NCI-H226 (cell line): ENCODE measurements around the gene POLDIP3.
A peak's percentile ranks its signal among the peaks of the same experiment; 100 is the strongest.
"Not testable (repeated sequence)": the region's sequence is repeated elsewhere in the genome, so short reads cannot be mapped to it uniquely, and the experiment has no call there.

ENCODE experiments used
- DNase-seq: peaks from one replicate; pipeline ENCODE4 v3.0.0-alpha.2; 2015

Gene POLDIP3

DNA sequence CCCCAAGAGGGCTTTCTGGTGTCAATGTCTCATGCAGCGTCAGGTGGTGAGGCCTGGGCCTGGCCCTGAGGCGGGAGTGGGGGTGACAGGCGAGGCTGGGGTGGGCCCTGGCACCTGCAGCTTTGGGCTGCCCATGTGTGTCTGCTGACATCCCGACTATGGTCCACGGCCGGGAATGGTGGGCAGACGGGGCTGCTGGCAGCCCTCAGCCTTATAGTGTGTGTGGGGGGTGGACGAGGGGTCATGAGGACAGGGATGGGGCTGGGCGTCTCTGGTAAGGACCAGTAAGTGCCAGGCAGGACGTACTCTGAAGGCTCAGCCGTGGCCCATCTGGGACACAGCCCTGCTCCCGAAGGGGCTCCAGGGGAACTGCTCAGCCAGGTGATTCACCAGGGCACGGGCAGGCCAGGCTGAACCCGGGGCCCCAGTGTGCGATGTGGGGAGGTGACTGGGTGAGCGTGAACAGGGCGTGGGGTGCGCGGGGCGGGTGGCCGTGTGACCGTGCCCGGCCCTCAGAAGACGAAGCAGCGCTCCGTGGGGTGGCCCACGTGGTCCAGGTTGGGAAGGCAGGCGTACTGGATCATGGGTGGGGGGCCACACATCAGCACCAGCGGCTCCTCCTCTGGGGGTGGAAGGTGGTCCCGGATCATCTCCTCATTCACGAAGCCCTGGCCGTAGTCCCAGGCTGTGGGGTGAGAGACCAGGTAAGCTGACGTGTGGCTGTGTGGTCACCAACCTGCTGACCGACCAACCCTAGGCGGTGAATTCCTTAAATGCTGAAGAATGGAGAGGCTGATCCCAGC, 4.8 kb upstream of the POLDIP3 start:
- DNase-seq: no peak

DNA sequence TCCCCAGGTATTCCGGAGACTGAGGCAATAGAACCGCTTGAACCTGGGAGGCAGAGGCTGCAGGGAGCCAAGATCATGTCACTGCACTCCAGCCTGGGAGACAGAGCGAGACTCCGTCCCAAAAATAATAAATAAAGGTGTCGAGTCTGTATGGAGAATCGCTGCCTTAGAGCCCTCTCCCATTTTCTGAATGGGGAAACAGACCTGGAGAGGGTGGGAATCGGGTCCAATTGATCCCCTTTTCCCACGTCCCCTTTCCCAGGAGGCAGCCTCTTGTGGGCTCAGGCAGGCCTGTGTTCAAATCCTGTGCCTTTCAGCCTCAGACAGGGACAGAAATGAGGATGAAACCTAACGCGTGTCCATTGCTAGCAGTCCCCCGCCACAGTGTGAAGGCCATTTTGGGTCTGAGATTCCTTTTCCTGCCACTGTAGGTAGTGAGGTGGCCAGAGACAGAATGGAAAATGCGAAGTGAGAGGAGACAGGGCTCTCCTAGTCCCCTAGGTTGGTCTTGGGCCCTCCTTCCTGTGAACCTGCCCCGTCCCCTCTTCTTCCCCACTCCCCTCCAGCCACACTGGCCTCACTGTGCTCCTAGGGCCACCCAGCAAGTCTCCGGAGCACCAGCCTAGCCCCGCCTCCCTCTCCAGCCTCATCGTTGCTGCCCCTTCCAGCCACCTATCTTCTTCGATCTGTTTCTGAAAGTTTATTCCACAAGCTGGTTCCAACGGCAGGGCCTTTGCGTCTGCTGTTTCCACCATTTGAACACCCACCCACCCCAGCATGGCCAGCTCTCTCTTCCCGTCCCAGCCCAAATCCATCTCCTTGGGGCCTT, 2.7 kb upstream of the POLDIP3 start:
- DNase-seq: no peak

DNA sequence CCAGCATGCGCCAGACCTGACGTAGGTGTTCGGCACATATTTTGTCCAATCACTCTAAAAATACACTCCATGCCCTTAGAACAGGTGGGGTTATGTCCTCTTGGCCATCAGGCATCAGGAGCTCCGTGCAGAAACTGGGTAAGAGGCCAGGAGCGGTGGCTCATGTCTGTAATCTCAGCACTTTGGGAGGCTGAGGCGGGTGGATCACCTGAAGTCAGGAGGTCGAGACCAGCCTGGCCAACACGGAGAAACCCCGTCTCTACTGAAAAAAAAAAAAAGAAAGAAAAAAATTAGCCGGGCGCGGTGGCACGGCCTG, 1.1 kb upstream of the POLDIP3 start:
- DNase-seq: not testable (repeated sequence)

DNA sequence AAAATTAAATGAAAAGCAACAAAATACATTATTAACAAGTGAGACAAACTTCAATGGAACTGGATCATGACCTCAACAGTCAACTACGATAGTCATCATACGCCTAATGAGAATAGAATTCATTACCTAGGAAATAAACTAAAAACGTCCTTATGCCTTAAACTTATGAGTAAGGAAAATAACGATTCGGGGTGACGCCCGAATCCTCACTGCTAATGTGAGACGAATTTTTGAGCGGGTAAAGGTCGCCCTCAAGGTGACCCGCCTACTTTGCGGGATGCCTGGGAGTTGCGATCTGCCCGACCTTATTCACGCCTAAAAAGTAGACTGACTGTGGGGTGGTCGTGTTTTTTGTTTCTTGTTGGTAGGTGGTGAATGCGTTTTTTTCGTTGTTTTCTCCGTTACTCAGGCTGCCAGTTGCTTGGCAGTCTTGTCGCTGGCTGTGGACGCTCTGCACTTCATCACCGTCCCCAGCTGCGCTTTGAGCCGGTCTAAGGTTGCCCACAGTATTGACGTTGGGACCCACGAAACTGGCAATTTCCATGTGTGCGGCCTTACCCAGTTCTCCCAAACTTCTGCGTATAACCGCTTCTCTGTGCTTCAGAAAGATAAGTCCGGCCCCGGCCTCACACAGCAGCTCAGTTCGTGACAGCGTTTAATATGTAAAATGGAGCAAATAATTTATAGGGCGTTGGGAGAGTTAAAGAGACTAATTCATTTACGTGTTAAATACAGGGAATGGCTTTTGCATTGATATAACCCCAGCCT, 593 bp upstream of the POLDIP3 start:
- DNase-seq: peak; percentile 91

DNA sequence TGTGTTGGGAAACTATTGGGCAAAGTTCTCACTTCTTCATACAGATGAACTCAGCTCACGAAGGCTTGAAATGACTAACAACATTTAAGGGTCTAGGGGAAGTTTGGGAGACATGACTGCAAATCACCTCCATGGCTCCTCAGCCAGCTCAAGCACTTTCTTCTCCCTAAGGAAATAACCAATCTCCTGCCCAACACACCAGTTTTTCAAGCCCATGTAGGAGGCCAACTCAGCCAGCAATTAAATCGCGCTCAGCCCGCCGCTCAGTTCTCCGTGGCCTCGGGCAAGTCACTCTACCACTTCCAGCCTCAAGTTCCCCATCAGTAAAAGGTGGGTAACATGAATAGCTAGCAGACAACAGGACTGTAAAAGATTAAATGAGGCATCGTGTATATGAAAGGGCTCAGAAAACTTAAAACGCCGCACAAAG, 796 bp downstream of the POLDIP3 start:
- no peak for DNase-seq

DNA sequence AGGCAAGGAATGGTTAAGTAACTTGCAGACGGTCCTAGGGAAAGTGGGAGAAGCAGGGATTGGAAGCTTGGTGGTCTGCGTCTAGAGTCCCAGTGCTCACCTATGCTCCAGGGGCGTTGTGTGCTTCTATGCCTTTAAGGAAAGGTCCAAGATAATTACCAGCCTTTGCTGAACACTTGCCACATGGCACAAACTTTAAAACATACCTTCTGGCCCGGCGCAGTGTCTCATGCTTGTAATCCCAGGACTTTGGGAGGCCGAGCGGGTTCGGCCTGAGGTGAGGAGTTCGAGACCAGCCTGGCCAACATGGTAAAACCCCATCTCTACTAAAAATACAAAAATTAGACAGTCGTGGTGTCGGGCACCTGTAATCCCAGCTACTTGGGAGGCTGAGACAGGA, 2.3 kb downstream of the POLDIP3 start:
- DNase-seq: no peak

DNA sequence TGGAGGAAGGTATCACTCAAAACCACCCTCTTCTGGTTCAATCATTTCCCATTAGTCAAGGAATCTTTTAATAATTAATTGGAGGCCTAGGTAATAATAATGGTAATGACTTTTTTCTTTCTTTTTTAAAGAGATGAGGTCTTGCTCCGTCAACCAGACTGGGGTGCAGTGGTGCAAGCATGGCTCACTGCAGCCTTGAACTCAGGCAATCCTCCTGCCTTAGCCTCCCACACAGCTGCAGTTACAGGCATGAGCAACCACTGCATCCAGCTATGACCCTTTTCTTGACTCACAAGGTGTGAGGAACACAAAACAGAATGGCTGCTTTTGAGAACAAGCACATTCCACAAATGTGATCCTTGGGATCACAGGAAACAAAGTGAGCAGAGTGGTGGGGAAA, 3.6 kb downstream of the POLDIP3 start:
- DNase-seq: no peak

DNA sequence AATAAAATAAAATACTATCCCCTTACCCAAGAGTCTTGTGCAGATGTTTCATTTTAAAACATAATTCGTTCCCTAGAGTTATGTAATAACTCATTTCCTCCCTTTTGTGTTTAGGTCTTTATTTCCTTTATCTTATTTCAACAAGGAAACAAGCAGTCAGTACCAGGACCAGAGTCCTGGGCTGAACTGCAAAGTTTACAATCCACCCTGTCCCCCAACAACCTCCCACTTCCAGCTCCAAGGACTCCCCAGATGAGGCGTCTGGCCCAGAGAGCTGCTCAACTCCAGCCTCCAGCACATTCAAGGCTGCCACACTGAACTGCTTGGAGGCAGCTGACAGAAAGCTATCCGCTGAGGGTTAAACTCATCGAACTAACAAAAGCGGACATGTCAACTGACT, 4.5 kb downstream of the POLDIP3 start:
- no peak for DNase-seq

DNA sequence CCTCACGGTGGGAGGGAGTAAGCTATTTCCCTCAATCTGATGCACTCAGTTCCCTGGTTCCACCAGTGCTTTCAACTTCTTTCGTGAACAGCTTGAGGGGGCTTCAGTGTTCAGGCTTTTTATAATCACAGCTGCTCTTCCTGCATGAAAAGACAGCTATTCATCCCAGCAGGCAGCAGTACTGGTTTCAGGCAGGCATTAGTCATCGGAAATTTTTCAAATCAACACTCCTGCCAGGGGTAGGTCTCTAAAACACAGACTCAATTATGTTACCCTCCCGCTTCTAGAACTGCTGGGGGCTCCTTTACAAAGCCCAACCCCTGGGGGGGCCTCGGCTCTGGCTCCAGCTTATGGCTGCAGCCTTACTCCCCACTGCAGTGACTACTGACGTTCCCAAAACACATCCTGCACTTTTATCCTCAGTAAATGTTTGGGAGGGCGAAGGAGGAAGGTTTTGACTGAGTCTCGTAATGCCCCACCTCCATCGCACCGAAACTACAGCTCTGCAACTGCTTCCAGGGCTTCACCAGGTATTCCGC, 5.8 kb downstream of the POLDIP3 start:
- DNase-seq: no peak

DNA sequence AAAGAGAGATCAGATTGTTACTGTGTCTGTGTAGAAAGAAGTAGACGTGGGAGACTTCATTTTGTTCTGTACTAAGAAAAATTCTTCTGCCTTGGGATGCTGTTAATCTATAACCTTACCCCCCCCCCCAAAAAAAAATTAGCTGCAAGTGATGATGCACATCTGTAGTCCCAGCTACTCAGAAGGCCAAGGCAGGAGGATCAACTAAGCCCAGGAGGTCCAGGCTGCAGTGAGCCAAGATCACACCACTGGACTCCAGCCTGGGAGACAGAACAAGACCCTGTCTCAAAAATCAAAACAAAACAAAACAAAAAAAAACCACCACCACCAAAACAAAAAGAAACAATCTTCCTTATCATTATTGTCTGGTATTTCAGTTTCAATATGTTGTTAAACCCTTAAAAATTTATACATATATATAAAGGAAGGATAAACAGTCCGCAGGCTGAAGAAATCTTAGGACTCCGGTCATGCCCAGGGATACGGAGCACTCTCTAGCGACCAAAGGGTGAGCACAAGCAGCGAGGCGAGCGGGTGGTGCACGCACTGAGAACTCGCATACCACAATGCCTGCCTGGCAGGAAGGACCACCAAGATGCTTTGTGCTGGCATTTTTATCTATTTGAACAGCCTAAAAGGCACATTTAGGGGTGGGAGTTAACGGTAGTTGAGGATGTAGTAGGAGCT, 6.4 kb downstream of the POLDIP3 start:
- no peak for DNase-seq

DNA sequence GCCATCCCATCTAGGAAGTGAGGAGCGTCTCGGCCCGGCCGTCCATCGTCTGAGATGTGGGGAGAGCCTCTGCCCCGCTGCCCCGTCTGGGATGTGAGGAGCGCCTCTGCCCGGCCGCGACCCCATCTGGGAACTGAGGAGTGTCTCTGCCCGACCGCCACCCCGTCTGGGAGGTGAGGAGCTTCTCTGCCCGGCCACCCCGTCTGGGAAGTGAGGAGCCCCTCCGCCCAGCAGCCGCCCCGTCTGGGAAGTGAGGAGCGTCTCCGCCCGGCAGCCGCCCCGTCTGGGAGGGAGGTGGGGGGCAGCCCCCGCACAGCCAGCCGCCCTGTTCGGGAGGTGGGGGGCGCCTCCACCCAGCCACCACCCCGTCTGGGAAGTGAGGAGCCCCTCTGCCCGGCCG, 7.0 kb downstream of the POLDIP3 start:
- not testable (repeated sequence) for DNase-seq

DNA sequence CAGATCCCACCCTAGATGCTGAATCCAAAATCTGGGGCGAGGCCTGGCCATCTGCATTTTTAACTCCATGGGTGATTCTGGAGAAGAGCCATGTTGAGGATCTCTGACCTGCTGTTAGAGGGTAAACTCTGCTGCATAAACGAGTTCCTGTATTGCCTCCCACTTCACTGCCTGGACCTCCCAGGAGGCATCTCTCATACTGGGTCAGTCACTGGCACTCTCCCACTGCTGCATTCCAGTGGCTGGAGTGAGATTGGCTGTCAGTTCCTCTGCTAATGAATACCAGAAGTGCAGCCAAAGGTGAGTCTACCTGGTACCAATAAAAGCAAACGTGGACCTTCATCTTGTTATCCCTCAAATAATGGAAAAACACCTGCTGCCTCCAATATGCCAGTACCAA, 10.3 kb downstream of the POLDIP3 start:
- peak; percentile 47 for DNase-seq

DNA sequence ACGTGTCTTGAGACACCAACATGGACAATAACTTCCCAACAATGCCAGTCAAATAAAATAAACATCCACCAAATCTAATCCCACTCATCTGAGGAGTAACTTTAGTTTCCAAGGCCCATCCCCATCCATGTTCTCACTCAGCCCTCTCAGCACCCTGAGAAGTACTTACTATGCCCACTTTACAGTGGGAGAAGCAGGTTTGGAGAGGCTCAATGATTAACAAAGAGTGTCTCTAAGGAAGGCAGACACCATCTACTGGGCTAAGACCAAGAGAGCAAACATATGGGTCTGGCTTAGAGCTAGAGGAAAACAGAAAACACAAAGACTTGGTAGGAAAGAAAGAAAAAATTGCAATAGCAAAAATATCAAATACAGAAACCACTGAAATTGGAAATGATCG, 11.3 kb downstream of the POLDIP3 start:
- no peak for DNase-seq

DNA sequence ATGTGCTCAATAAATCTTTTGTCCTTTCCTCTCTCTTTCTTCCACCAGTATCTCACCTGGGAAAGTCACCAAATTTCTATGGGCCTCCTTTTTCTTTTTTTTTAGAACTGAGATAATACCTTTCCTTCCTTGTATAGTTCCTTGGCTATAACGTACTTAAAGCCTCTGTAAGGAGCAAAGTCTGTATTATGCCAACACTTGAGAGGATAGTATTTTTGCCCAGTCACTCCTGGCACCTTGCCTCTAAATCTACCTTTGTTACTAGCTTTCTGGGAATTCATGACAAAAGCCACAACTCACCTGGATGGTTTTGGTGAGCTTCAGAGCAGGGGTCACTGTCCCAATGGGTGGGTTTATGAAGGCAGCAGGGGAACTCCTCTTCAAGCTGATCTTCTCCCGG, 12.2 kb downstream of the POLDIP3 start:
- DNase-seq: no peak

DNA sequence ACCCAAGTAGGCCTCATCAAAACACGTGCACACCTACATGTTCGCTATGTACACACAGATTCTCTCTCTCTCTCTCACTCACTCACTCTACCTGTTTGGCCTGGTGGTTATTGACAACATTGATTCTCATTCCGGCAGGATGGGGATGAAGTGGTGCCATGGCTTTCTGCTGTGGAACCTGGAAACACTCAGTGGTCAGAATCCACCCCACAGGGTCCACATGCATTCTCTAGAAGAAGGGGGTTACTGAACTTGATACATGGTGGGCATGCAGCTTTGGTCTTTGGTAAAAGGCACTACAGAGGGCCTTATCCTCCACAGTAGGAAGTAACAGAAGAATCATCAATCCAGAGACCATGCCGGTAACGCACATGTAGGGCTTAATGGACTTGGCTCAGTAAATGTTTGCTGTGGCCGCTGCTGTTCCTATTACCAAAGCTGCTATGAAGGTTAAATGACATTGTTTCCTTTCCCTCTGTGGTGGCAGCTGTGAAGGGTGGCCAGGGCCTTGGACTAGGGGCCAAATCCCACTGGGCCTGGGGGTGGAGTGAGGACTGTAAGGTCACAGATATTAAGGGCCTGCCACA, 12.7 kb downstream of the POLDIP3 start:
- DNase-seq: no peak

DNA sequence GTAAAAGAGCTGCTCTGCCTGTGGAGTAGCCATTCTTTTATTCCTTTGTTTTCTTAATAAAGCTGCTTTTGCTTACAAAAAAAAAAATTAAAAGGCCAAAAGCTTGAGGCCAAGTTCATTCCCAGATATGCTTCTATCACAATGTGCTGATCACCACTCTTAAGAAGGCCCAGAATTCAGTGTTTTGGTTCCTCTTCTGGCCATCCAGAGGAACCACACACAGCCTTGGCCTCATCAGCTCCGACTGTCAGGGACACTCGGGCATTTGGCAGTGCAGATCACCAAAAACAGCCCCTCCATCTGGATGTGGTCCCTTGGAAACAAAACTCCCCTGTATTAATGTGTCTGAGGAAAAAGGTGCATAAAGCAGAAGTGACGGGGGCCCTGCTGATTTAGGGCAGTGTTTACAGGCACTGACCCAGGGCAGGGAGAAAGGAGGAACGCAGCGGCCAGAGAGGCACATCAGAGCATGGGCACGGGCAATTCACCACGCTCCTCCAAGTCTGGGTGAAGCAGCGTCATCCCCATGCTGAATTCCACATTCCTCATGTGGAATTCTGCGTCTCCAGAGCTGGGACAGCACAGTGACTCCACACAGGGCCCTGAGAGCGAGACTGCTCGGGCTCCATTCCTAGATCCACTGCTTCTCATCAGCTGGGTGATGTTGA, 17.7 kb downstream of the POLDIP3 start:
- no peak for DNase-seq

DNA sequence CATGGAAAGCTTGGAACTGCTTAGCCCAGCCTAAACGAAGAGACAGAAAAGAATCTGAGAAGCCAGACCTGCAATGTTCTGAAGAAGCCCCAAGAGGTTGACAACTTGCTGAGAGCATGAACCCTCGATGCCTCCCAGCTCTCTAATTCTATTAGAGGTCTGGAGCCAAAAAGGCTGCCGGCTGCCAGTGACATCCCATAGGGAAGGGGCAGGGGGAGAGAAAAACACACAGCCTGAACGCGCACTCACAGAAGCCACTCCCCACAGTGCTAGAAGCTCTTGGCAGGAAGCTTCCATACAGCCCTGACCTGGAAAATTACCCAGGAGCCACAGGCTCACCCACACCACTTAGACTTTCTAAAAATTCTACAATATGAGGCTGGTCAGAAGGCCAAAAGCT, 18.3 kb downstream of the POLDIP3 start:
- DNase-seq: no peak

DNA sequence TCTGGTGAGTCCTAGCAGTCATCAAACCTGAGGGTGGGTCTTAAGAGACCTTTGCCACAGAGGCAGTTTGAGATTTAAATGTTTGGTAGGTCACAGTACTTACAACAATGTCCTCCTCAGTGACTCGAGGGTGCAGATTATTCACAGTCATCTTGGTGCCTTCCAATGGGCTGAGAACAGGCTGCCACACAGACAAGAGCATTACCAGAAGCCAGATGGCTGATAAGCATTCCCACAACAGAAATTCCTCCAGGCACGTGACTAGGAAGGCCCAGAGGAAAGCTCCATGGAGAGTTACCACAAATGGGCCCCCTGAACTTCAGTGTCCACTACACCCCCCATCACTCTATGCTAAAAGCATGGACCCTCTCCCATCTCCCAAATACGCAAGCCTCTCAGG, 19.2 kb downstream of the POLDIP3 start:
- DNase-seq: no peak

DNA sequence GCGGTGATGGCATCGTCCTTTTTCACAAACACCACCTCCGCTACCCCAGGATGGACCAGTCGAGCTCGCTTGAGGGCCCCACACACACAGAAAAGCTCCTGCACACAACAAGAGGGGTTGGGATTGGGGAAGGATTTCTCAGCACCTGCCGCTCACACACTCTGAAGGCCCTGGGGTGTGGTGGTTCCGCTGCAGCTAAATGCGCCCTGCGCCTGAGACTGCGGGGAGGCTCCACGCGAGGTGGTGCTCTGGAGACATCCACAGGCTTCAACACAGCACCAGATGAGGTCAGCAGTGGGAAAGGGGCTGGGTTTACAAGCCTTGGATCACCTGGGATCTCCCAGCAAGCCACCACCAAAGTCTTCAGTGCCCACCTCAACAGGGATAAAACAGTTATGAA, 22.7 kb downstream of the POLDIP3 start:
- no peak for DNase-seq

DNA sequence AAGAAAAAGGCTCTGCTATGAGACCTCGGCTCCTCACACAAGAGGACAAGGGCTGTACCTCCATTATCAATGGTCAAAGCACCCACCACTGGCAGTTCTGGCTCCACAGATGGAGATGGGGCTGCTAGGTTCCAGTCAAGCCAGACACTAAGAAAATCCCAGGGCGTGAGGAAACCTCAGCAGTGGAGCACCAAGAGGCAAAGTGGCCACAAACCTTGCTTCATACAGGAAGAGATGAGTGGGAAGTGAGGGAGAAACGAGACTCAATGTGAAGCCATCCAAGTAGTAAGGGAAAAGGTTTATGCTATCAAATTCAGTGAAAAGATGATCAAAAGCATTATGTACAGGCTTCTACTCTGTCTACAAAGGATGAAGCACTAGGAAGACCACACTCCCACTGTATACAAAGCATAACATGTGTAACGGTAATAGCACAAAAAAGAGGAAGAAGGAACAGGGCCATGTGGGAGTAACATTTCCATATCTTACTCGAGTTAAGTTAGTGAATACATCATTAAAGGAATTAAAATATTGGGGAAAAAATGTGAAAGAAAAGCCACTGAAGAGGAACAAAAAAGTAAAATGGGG, 27.0 kb downstream of the POLDIP3 start:
- DNase-seq: no peak

DNA sequence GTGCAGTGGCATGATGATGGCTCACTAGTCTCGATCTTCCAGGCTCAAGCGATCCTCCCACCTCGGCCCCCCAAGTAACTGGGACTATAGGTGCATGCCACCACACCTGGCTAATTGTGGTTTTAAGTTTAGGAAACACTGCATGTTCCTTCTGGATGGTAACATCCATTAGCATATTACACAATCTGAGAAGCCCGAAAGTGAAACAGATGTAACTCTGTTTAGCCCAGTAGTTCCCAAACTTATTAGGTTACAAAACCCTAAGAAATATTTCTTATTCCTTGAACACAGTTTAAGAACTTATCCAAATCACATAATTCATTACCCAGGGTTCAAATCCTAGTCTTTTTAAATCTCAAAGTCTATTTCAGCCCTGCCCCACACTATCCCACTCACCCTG, 28.3 kb downstream of the POLDIP3 start:
- DNase-seq: no peak
